Measurements from ENCODE around the gene MCRIP1.

DNA sequence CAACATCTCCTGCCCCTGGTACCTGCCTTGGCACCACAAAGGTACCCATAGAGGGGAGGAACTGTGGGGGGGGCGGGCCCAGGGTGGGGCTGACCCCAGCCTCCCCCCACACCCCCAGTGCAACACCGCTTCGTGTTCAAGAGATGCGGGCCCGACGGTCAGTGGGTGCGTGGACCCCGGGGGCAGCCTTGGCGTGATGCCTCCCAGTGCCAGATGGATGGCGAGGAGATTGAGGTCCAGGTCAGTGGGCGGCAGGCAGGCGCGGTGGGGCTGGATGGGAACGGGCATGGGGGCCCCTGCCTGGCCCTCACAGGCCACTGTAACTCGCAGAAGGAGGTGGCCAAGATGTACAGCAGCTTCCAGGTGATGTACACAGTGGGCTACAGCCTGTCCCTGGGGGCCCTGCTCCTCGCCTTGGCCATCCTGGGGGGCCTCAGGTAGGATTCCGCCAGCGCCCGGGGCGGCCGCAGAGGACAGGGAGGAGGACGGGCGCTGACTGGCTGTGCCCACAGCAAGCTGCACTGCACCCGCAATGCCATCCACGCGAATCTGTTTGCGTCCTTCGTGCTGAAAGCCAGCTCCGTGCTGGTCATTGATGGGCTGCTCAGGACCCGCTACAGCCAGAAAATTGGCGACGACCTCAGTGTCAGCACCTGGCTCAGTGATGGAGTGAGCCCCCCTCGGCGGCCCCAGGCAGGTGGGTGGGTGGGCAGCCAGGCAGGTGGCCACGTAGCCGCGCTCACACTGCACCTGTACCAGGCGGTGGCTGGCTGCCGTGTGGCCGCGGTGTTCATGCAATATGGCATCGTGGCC is 22.0 kb downstream of the MCRIP1 start:
- TF ChIP-seq ZNF8 (CRISPR knock-in tag; IDR thresholded peaks at IDR 0.05), result no peak
- TF ChIP-seq ZFP30 (CRISPR knock-in tag; IDR thresholded peaks at IDR 0.05), result no peak
- TF ChIP-seq POU6F1 (CRISPR knock-in tag; IDR thresholded peaks at IDR 0.05; ENCODE audit: borderline replicate concordance, low read depth), result no peak
- no peak for TF ChIP-seq SNAI2 (CRISPR knock-in tag; IDR thresholded peaks at IDR 0.05)
- no peak for TF ChIP-seq BACH2 (CRISPR knock-in tag; IDR thresholded peaks at IDR 0.05; ENCODE audit: borderline replicate concordance)
- TF ChIP-seq ZNF70 (CRISPR knock-in tag; IDR thresholded peaks at IDR 0.05), result no peak
- TF ChIP-seq ZC3H10 (CRISPR knock-in tag; IDR thresholded peaks at IDR 0.05), result no peak
- TF ChIP-seq ESRRG (CRISPR knock-in tag; IDR thresholded peaks at IDR 0.05), result no peak
- no peak for TF ChIP-seq ISL1 (CRISPR knock-in tag; IDR thresholded peaks at IDR 0.05)
- TF ChIP-seq, protein P1, sequence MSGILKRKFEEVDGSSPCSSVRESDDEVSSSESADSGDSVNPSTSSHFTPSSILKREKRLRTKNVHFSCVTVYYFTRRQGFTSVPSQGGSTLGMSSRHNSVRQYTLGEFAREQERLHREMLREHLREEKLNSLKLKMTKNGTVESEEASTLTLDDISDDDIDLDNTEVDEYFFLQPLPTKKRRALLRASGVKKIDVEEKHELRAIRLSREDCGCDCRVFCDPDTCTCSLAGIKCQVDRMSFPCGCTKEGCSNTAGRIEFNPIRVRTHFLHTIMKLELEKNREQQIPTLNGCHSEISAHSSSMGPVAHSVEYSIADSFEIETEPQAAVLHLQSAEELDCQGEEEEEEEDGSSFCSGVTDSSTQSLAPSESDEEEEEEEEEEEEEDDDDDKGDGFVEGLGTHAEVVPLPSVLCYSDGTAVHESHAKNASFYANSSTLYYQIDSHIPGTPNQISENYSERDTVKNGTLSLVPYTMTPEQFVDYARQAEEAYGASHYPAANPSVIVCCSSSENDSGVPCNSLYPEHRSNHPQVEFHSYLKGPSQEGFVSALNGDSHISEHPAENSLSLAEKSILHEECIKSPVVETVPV (CRISPR knock-in tag; IDR thresholded peaks at IDR 0.05), result no peak
- no peak for TF ChIP-seq CREB5 (CRISPR knock-in tag; IDR thresholded peaks at IDR 0.05; ENCODE audit: low read depth)
- no peak for TF ChIP-seq RARB (CRISPR knock-in tag; IDR thresholded peaks at IDR 0.05)
- TF ChIP-seq ZNF565 (CRISPR knock-in tag; conservative IDR thresholded peaks at IDR 0.05; ENCODE audit: low read depth), result no peak
